Transverse colon (tissue), 4 donors: ENCODE data around the gene PADI4. TPM values are rescaled to one million over a fixed set of nuclear protein-coding genes. Genes with fewer than 3 reads are reported as not detected.

Experiments
- DNase-seq: peaks from one replicate; pipeline ENCODE4 v3.0.0-alpha.2; 2019
- H3K27ac ChIP-seq, 4 donors: fragments of 200-600 bp; sonication (generic); 2 replicates each; pipeline ENCODE4 v1.5.1; 2016 to 2018; ENCODE audit warnings: inconsistent platforms in 4 of 4
- H3K27me3 ChIP-seq: fragments of 200-600 bp; sonication (generic); 2 replicates; pipeline ENCODE4 v1.5.1; 2017; ENCODE audit warnings: inconsistent platforms
- H3K36me3 ChIP-seq, 4 donors: fragments of 200-600 bp; sonication (generic); 2 replicates each; pipeline ENCODE4 v1.5.1; 2017 to 2019; ENCODE audit warnings: inconsistent platforms in 4 of 4
- H3K4me1 ChIP-seq, 4 donors: fragments of 200-600 bp; sonication (generic); 2 replicates each; pipeline ENCODE4 v1.5.1; 2017 to 2020; ENCODE audit warnings: inconsistent platforms in 4 of 4
- H3K4me3 ChIP-seq, 4 donors: fragments of 200-600 bp; sonication (generic); 1 replicate in 1 of 4; 2 replicates in 3 of 4; pipeline versions ENCODE4 v1.5.1 to v1.6.1; 2017 to 2019; ENCODE audit warnings: inconsistent platforms in 4 of 4
- H3K9me3 ChIP-seq, 2 donors: fragments of 200-600 bp; sonication (generic); 2 replicates each; pipeline ENCODE4 v1.5.1; 2017 to 2019; ENCODE audit warnings: inconsistent platforms in 2 of 2
- CTCF ChIP-seq, 5 experiments: fragments of 200-600 bp in 3 of 5; fragments of 450-650 bp in 2 of 5; sonication (generic) in 3 of 5; IDR thresholded peaks; 1 replicate in 2 of 5; 2 replicates in 3 of 5; pipeline ENCODE4 v1.5.1; 2016 to 2017; ENCODE audit warnings: antibody characterized with exemption in 5 of 5, inconsistent platforms in 3 of 5, mild to moderate bottlenecking in 2 of 5, moderate library complexity in 1 of 5
- EP300 ChIP-seq: sonication (generic); formaldehyde crosslinking; IDR thresholded peaks from one replicate; pipeline ENCODE4 v1.6.1; 2017; ENCODE audit warnings: antibody characterized with exemption, low read depth
- POLR2A ChIP-seq: fragments of 450-650 bp; IDR thresholded peaks from one replicate; pipeline ENCODE4 v1.6.1; 2016; ENCODE audit warnings: antibody characterized with exemption, mild to moderate bottlenecking, moderate library complexity
- POLR2AphosphoS5 ChIP-seq, 3 donors: sonication (generic); formaldehyde crosslinking; IDR thresholded peaks; one replicate each; pipeline ENCODE4 v1.6.1; 2016; ENCODE audit warnings: antibody characterized with exemption in 3 of 3
- WGBS, 2 donors: methylation state at CpG; one replicate each; pipeline ENCODE4 v1.1.5; 2018; ENCODE audit warnings: low coverage in 1 of 2; 5-methylcytosine and 5-hydroxymethylcytosine counted together
- in situ Hi-C, 4 donors: fragments of 200-750 bp; cut with MboI; loops; one replicate each; pipeline versions ENCODE4 v1.15.0 to v1.15.1; 2017; ENCODE audit warnings: low sequenced_read_pairs in 3 of 4, low pct_ligation_motif_present in 1 of 4, low pct_unique_long_range_greater_than_20kb in 1 of 4
- intact Hi-C: fragments of 100-400 bp; cut with DNase I; formaldehyde crosslinking; loops from one replicate; pipeline ENCODE4 v1.15.1; 2023; ENCODE audit warnings: low total_unique reads
- total RNA-seq, 4 donors: library from RNA; depleted of rRNA; stranded (reverse); fragments of >200 nt; gene quantifications; one replicate each; pipeline ENCODE4 v1.1.0, GENCODE V29; 2016

Gene PADI4, protein sequence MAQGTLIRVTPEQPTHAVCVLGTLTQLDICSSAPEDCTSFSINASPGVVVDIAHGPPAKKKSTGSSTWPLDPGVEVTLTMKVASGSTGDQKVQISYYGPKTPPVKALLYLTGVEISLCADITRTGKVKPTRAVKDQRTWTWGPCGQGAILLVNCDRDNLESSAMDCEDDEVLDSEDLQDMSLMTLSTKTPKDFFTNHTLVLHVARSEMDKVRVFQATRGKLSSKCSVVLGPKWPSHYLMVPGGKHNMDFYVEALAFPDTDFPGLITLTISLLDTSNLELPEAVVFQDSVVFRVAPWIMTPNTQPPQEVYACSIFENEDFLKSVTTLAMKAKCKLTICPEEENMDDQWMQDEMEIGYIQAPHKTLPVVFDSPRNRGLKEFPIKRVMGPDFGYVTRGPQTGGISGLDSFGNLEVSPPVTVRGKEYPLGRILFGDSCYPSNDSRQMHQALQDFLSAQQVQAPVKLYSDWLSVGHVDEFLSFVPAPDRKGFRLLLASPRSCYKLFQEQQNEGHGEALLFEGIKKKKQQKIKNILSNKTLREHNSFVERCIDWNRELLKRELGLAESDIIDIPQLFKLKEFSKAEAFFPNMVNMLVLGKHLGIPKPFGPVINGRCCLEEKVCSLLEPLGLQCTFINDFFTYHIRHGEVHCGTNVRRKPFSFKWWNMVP
- total RNA-seq: not detected

DNA sequence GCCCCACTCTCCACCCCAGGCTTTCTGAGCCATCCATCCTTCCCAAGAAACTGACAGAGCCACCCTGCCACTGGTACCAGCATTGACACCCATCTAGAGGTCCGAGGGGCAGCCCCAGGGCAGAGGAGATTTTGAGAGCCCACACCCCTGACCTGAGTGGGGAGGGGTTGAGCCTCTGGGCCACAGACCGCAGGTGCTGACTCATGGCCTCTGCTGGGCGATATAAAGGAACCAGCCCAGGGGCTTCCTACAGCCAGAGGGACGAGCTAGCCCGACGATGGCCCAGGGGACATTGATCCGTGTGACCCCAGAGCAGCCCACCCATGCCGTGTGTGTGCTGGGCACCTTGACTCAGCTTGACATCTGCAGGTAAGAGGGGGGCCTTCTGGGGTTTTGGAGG is at the start of gene PADI4:
Gene PADI4, plus strand, starts transcription at position 252 of the 400 bp plus-strand sequence. Its CDS starts 26 bp downstream, at position 278.
- Histone ChIP-seq H3K36me3 (no peaks in the 10 kb centered on the region), H3K9me3 (no peaks in the 10 kb centered on the region), H3K4me3 (no peak within 1 kb of the TSS), H3K4me1 (no peaks in the 10 kb centered on the region), H3K27ac (no peak within 1 kb of the TSS), H3K27me3 (peaks cover 46% of the 10 kb centered on the region)
- intact Hi-C loops (no loop called here), in situ Hi-C loops (no loop called here)
- no peak for DNase-seq
- WGBS, 2 donors: 52 to 58% methylated on average over 3 to 8 of the region's 8 CpGs
- TF ChIP-seq EP300: no peak
- no peak for TF ChIP-seq POLR2A
- TF ChIP-seq POLR2AphosphoS5 (IDR thresholded peaks at IDR 0.05): no peak
- no peak for TF ChIP-seq CTCF (IDR thresholded peaks at IDR 0.05)

- intact Hi-C loops (no loop called here), in situ Hi-C loops (no loop called here)
- Histone ChIP-seq H3K9me3 (no peaks in the 10 kb centered on the region), H3K36me3 (no peaks in the 10 kb centered on the region), H3K27ac (no peak overlapping the region), H3K27me3 (no peaks in the 10 kb centered on the region), H3K4me1 (peaks cover 0 to 9% (median 0%) of the 10 kb centered on the region in 4 donors), H3K4me3 (no peak overlapping the region)
- no peak for DNase-seq
- TF ChIP-seq CTCF (IDR thresholded peaks at IDR 0.05) (no peak), EP300 (no peak), POLR2A (no peak), POLR2AphosphoS5 (IDR thresholded peaks at IDR 0.05) (no peak)
- WGBS, 2 donors: 82 to 100% methylated on average over 1 to 6 of the region's 6 CpGs
These were observed 49.3 kb upstream of the PADI4 start for GRCh38 chr1:17258758-17259130.

DNA sequence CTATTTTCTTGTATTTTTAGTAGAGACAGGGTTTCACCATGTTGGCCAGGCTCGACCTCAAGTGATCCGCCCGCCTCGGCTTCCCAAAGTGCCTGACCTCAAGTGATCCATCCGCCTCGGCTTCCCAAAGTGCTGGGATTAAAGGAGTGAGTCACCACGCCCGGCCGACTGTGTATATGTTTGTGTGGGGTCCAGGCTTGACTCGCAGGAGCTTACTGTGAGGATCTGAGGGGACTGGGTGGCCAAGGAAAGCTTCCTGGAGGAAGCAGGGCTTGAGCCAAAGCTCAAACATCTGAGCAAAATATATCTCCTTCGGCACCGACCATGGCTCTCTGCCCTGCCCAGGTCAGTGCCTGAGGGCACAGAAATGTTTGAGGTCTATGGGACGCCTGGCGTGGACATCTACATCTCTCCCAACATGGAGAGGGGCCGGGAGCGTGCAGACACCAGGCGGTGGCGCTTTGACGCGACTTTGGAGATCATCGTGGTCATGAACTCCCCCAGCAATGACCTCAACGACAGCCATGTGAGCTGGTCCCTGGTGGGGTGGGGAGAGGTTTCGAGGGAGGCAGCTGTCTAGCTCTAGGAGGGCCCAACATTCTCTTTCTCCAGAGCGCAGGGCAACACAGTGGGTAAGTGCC is 48.6 kb upstream of the PADI4 start:
- Histone ChIP-seq H3K9me3 (no peaks in the 10 kb centered on the region), H3K4me1 (peaks cover 0 to 9% (median 0%) of the 10 kb centered on the region in 4 donors), H3K27ac (no peak overlapping the region), H3K4me3 (no peak overlapping the region), H3K27me3 (no peaks in the 10 kb centered on the region), H3K36me3 (no peaks in the 10 kb centered on the region)
- intact Hi-C loops (no loop called here), in situ Hi-C loops (no loop called here)
- no peak for DNase-seq
- TF ChIP-seq CTCF (IDR thresholded peaks at IDR 0.05): no peak
- TF ChIP-seq POLR2AphosphoS5 (IDR thresholded peaks at IDR 0.05): no peak
- no peak for TF ChIP-seq POLR2A
- TF ChIP-seq EP300: no peak
- WGBS, 2 donors: 77% methylated on average over 23 of the region's 24 CpGs; no CpG with 5 or more reads in 1 of the 2 donors

DNA sequence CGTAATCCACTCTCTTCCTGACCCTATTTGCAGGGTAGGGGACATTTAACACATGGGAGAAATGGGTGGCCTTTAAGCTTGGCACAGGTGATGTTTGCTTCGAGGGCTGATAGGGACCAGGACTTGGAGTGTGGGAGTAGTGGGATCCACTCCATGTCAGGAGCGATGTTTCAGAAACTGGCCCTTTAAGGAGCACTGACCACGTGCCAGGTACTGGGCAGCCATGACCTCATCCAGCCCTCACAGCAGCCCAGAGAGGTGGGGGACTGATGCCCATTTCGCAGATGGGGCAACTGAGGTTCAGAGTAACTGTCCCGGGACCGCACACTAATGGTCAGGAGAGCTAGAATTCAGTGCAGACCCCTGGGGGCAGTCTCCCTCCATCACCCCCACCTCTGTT is 47.7 kb upstream of the PADI4 start:
- no peak for DNase-seq
- 89 to 100% methylated on average over 1 to 7 of the region's 7 CpGs for WGBS, 2 donors
- no peaks in the 10 kb centered on the region for H3K9me3 ChIP-seq
- no peak overlapping the region for H3K27ac ChIP-seq
- no peaks in the 10 kb centered on the region for H3K27me3 ChIP-seq
- H3K4me1 ChIP-seq: peaks cover 0 to 3% (median 0%) of the 10 kb centered on the region in 4 donors
- H3K36me3 ChIP-seq: no peaks in the 10 kb centered on the region
- TF ChIP-seq POLR2AphosphoS5 (IDR thresholded peaks at IDR 0.05) (no peak), POLR2A (no peak), CTCF (IDR thresholded peaks at IDR 0.05) (no peak), EP300 (no peak)
- in situ Hi-C loops: no loop called here
- intact Hi-C loops: no loop called here
- H3K4me3 ChIP-seq: no peak overlapping the region
